UCSD-AML1 (cell line): ENCODE measurements around the gene CETP.

Experiments used
- DNase-seq: peaks from one replicate; lab custom pipeline; 2025; ENCODE audit not compliant: unreplicated experiment; lab: John Stamatoyannopoulos, UW

Gene CETP

GRCh38 chr16:57019746-57020145 lies 58.0 kb downstream of the CETP start:
- no peak for DNase-seq

- no peak for DNase-seq
These were observed 58.9 kb downstream of the CETP start for GRCh38 chr16:57020651-57021050.

- no peak for DNase-seq
These were observed 60.0 kb downstream of the CETP start for GRCh38 chr16:57021757-57022156.

GRCh38 chr16:57022445-57022844 lies 60.7 kb downstream of the CETP start:
- no peak for DNase-seq

- no peak for DNase-seq
These were observed 61.9 kb downstream of the CETP start for GRCh38 chr16:57023541-57024249.

- no peak for DNase-seq
These were observed 63.3 kb downstream of the CETP start for GRCh38 chr16:57024894-57025680.

GRCh38 chr16:57025941-57026777 lies 64.4 kb downstream of the CETP start:
- DNase-seq = no peak

- DNase-seq = no peak
These were observed 65.0 kb downstream of the CETP start for GRCh38 chr16:57026778-57027062.

- DNase-seq = no peak
These were observed 65.3 kb downstream of the CETP start for GRCh38 chr16:57027067-57027466.

GRCh38 chr16:57028086-57028485 lies 66.3 kb downstream of the CETP start:
- no peak for DNase-seq

GRCh38 chr16:57029161-57030160 lies 67.7 kb downstream of the CETP start:
- DNase-seq = no peak

- DNase-seq = no peak
These were observed 68.7 kb downstream of the CETP start for GRCh38 chr16:57030346-57030902.

GRCh38 chr16:57031156-57031555 lies 69.4 kb downstream of the CETP start:
- no peak for DNase-seq

GRCh38 chr16:57032346-57032745 lies 70.6 kb downstream of the CETP start:
- no peak for DNase-seq

GRCh38 chr16:57032931-57033330 lies 71.2 kb downstream of the CETP start:
- no peak for DNase-seq
